Non-pigmented ciliary epithelial cell (primary cell): ENCODE results near the gene TPRN.

ENCODE experiments used
- DNase-seq: peaks from one replicate; pipeline ENCODE4 v3.0.0-alpha.2; 2010; ENCODE audit warnings: low read depth

TPRN gene

GRCh38 chr9:137235424-137236237 is 35.1 kb upstream of the TPRN start:
- DNase-seq: no peak

- no peak for DNase-seq
These were observed 34.4 kb upstream of the TPRN start for GRCh38 chr9:137234758-137235423.

GRCh38 chr9:137234055-137234697 is 33.6 kb upstream of the TPRN start:
- no peak for DNase-seq

GRCh38 chr9:137233143-137233980 is 32.8 kb upstream of the TPRN start:
- no peak for DNase-seq

- DNase-seq: no peak
These were observed 32.0 kb upstream of the TPRN start for GRCh38 chr9:137232510-137232909.

- no peak for DNase-seq
These were observed 31.6 kb upstream of the TPRN start for GRCh38 chr9:137232101-137232500.

- DNase-seq: no peak
These were observed 31.0 kb upstream of the TPRN start for GRCh38 chr9:137231372-137232039.

GRCh38 chr9:137230705-137231371 is 30.3 kb upstream of the TPRN start, which contains the start of gene SLC34A3:
Gene SLC34A3, plus strand, starts transcription at chr9:137230901. Its CDS starts 802 bp downstream, at chr9:137231703.
- DNase-seq: no peak

- DNase-seq: no peak
These were observed 29.6 kb upstream of the TPRN start for GRCh38 chr9:137229903-137230704.

GRCh38 chr9:137228968-137229896 is 28.7 kb upstream of the TPRN start:
- no peak for DNase-seq

GRCh38 chr9:137228506-137228967 is 28.0 kb upstream of the TPRN start:
- no peak for DNase-seq

GRCh38 chr9:137227853-137228505 is 27.4 kb upstream of the TPRN start:
- DNase-seq: no peak

GRCh38 chr9:137227054-137227852 is 26.7 kb upstream of the TPRN start, which contains the start of gene RNF224:
Gene RNF224, plus strand, starts transcription at chr9:137227502. Its CDS starts 834 bp downstream, at chr9:137228336.
- no peak for DNase-seq

GRCh38 chr9:137226338-137227053 is 26.0 kb upstream of the TPRN start:
- DNase-seq: no peak

- DNase-seq: no peak
These were observed 25.3 kb upstream of the TPRN start for GRCh38 chr9:137225699-137226331.
